EL (cell line): ENCODE data around the gene PLXNA4.

Experiments
- DNase-seq: peaks from one replicate; pipeline ENCODE4 v3.0.0-alpha.2; 2016

PLXNA4 gene

GRCh38 chr7:132560825-132561529, 15.3 kb downstream of the PLXNA4 start:
- no peak for DNase-seq

GRCh38 chr7:132560105-132560504, 16.2 kb downstream of the PLXNA4 start:
- no peak for DNase-seq

GRCh38 chr7:132558815-132559214, 17.5 kb downstream of the PLXNA4 start:
- DNase-seq: no peak

DNA sequence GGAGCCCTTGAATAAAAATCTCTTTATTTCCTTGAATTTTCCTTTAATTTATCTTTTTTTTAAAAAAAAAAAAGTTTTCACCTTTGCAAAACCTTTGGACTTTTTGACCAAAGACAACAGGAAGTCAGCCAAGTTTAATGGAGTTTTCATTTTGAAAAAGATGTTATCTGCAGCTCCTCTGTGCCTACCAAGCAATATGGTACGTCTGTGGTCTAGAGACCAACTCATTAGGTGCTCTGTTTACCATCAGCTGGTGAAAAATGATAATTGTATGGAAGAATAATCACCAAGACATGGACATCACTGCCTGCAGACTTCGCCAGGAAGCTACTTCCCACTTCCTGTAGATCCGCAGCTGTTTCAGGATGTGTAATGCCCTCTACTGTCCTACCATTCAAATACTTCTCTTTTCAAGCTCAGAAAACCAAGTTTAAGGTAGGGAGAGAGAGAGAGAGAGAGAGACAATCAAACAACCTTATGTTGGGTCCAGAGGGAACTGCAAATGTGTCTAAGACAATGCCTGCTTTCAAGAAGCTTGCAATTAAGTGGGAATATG, 18.7 kb downstream of the PLXNA4 start:
- DNase-seq: peak; percentile 32

DNA sequence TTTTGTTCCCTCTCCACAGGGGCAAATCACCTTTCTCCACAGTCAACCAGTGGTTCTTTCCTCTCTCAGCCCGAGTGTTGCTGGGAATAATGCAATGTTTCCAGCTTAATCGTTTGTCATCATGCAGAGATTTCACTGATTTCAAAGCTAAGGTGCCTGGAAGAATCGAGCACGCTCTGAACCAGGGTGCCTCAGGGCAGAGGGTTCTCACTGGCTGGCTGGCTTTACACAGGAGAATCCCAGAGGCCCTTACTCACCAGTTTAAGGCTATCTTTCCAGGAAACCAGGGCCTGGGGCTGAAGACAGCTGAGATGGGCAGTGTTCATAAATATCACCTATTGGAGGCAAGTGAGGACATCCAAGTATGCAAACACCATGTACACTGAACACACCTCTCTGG, 21.8 kb downstream of the PLXNA4 start:
- DNase-seq: no peak

DNA sequence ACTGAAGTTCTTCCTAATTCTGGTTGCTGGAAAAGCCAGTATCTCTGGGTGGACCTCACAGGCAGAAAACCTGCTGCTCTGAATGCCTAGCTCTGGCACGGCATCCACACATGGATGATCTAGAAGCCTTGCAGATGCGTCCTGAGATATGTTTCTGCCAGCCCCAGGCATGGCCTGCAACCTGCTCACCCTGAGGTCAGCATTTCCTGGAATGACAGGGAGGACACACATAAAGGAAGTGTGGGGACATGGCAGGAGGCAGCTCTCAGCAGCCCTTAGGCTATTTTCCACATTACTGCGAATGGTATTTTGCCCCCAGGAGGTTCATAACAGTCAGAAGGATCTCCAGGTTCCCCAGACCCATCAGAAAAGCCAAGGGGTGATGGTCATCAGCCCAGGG, 23.2 kb downstream of the PLXNA4 start:
- DNase-seq: no peak

DNA sequence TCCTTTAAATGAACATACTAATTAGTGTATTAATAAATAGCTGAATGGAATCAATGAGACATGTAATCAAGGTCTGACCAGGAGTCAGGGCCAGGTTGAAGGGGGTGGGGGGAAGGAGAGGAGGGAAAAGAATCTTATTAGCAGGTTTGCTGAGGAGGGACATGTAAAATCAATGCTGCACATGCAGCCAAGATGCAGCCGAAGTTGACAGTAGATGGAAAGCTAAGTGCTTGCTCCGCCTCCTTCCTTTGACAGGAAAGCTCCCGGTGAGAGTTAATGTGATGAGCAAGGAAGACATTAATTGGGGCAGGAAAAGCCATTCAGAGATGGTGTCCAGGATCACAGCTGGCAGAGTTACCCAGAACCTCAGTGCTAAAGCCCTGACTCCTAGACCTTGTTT, 24.4 kb downstream of the PLXNA4 start:
- DNase-seq: no peak

DNA sequence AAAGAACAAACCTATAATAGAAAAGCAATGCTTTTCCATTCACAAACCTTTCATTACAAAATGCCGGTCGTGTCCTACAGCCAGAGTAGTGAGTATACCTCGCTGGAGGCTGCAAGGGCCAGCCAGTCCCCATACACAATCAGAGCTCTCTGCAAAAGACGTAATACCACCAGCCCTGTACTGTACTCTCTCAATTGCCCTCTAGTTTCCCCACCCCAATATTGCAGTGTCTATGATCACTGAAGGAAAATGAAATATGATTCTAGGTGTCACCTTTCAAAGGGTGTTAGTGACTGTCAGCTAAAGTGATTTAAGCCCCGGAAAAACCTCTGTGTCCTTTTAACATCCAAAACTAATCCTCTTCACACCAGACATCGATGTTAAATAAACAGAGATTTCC, 24.8 kb downstream of the PLXNA4 start:
- DNase-seq: no peak

DNA sequence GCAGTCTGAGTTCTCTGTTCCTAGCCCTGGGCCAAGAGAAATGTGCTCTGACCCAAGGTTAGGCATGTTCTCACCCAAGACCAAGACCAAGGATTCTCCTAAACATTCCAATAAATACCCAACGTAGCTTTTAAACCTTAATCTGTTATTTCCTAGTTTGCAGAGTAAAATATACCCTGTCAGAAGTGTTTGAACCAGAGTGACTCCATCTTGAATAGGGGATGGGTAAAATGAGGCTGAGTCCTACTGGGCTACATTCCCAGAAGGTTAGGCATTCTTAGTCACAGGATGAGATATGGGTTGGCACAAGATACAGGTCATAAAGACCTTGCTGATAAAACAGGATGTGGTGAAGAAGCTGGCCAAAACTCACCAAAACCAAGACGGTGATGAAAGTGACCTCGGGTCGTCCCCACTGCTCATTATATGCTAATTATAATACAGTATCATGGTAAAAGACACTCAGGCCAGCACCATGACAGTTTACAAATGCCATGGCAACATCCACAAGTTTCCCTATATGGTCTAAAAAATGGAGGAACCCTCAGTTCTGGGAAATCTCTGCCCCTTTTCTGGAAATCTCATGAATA, 27.7 kb downstream of the PLXNA4 start:
- peak; percentile 78 for DNase-seq

DNA sequence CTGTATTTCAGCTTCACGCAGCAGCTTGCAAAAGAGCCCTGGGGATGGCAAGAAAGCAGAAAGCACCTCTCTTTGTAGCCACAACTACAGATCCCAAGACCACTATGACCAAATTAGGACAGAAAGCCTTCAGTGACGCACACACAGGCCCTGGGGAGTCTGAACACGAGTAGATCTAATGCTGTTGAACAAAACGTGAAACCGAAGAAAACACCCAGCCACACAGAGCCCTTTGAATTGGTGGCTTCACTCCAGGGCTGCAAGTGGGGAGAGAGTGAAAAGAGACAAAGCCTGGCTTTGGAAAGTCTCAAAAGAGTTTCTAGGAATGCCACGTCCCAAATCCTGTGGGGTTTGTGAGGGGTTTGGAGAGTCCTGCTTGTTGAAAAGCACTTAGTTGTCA, 28.4 kb downstream of the PLXNA4 start:
- DNase-seq: no peak

DNA sequence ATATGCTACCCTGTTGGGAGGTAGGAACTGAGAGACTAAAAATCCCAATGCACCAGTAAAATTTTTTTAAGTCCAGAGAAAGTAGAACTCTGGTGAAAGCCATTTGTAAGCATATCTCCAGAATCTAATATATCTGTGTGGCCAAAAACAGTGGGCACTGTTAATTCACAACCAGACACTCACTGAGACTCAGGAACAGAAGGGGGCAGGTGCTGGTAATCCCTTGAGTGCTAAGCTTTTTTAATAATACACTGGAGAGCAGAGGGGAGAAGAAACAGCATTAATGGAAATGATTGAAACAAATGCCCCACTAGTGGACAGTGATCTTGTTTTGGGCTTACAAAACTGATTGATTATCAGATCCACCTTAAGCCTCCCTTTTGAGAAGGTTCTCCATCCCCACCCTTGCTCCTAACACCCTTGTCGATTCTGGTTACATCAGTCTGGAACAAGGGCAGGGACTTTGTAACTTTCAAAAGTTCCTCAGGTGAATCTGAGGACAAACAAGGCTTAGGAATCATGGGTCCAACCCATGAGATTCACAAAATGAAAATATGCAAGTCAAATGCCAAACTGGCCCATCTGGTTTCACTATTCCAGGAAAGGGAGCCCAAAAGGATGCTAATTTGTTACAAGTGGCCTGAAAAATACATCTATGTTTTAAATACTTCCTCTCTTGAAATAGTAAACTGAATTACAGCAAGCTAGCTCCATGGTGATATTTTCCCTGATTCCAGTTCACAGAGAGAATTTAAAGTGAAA, 29.7 kb downstream of the PLXNA4 start:
- DNase-seq: no peak

GRCh38 chr7:132545756-132546155, 30.5 kb downstream of the PLXNA4 start:
- DNase-seq: peak; percentile 31

DNA sequence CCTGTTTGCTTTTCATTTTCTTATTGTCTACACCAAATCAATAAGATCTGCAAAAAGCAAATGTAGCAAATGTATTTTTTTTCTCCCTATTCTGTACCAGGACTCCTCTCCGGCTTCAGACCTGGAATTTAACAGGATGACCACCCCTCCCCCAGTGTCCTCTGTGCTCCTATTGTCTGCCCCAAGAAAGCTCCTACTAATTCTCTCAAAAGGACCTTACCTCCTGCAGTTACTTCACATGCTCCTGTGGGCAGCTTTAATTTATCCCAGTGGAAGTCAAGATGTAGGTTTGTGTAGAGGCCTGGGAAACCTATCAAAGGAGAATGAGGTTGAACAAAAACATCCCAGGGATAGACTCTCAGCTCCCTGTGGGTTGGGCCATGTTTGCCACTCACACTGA, 31.3 kb downstream of the PLXNA4 start:
- DNase-seq: no peak

GRCh38 chr7:132544025-132544424, 32.2 kb downstream of the PLXNA4 start:
- no peak for DNase-seq

GRCh38 chr7:132542895-132543294, 33.4 kb downstream of the PLXNA4 start:
- no peak for DNase-seq

DNA sequence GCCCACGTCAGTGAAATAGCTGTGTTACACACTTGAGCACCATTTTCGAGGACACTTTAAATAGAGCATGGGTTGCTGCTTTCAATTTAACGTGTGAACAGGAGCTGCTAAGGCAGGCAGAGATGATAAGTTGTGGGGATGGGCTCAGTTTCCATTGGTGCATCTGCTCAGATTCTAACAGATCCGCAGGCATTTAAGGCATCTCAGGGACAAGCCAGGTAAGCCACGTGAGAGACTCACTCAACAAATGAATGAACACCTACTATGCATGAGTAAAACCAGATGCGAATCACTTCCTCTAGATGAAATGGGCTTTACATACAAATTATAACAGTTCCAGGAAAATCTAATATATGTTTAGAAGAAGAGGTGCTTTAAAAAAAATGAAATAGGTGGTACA, 34.6 kb downstream of the PLXNA4 start:
- no peak for DNase-seq

- no peak for DNase-seq
Observed at GRCh38 chr7:132537456-132538145, 38.7 kb downstream of the PLXNA4 start.

- DNase-seq: peak; percentile 72
Observed at GRCh38 chr7:132536654-132537395, 39.4 kb downstream of the PLXNA4 start.

DNA sequence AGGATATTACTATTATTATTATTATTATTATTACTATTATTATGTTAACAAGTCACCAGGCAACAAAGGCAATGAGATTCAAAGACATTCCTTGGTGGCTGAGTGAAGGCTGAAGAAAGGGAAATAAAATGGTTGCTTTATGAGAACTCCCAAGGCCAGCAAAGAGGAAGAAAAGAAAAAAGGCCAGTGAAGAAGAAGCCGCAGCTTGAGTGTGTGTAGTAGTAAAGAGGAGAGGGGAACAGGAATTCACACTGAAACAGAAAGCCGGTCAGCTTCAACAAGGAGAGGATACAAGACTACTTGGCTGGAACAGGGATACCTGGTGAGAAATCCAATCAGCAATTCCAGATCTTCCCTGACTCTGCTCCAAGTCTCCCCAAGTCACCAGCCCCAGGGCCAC, 42.4 kb downstream of the PLXNA4 start:
- DNase-seq: no peak

DNA sequence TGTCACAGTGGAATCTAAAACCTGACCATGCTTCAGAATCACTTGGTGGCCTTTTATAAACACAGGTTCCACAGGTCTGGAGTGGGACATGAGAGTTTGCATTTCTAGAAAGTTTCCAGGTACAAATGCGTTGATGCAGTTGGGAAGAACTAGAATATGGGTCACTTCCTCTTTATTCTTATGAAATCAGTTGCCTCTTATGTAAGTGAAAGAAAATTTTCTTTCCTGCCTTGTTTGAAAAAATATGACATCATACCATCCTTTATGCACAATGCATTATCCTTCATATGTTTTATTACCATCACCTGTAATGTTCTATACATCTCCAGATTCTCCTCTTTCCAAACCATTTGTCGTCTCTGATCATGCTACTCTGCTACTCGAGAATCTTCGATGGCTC, 44.0 kb downstream of the PLXNA4 start:
- DNase-seq: no peak

DNA sequence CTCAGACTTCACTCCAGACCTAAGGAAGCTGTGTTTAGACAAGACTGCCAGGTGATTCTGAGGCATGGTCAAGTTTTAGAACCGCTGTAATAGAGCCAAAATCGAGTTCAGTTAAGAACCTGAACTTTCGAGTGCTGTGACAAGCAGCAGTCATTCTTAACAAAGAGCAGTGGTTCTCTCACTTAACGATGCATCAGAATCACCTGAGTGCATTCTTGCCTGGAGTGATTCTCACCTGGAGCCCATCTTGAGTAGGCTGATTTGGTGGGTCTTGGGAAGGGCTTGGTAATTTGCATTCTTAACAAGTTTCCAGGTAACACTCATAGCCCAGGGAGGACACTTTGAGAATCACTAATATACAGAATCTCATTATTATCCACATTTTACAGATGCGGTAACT, 44.7 kb downstream of the PLXNA4 start:
- no peak for DNase-seq

- no peak for DNase-seq
Observed at GRCh38 chr7:132528695-132529094, 47.6 kb downstream of the PLXNA4 start.
